GM18526 (cell line): ENCODE measurements around the gene NENF.

Source experiments
- POLR2A ChIP-seq: IDR thresholded peaks from 3 replicates; pipeline ENCODE4 v1.6.1; 2011; ENCODE audit not compliant: insufficient read length; ENCODE audit errors: extremely low read depth

The NENF gene

GRCh38 chr1:212467843-212468482 lies 35.2 kb downstream of the NENF start:
- no peak for TF ChIP-seq POLR2A

GRCh38 chr1:212470059-212470458 lies 37.3 kb downstream of the NENF start:
- TF ChIP-seq POLR2A, result no peak

- TF ChIP-seq POLR2A, result no peak
Measured at GRCh38 chr1:212471286-212471685, 38.6 kb downstream of the NENF start.

- no peak for TF ChIP-seq POLR2A
Measured at GRCh38 chr1:212471891-212472675, 39.4 kb downstream of the NENF start.

GRCh38 chr1:212473729-212474128 lies 41.0 kb downstream of the NENF start:
- no peak for TF ChIP-seq POLR2A

- no peak for TF ChIP-seq POLR2A
Measured at GRCh38 chr1:212475151-212475550, 42.4 kb downstream of the NENF start.

- no peak for TF ChIP-seq POLR2A
Measured at GRCh38 chr1:212477014-212477679, 44.4 kb downstream of the NENF start.

- no peak for TF ChIP-seq POLR2A
Measured at GRCh38 chr1:212477680-212478466, 45.2 kb downstream of the NENF start.

GRCh38 chr1:212478467-212479025 lies 45.8 kb downstream of the NENF start:
- no peak for TF ChIP-seq POLR2A

GRCh38 chr1:212479188-212479587 lies 46.5 kb downstream of the NENF start:
- TF ChIP-seq POLR2A, result no peak

- no peak for TF ChIP-seq POLR2A
Measured at GRCh38 chr1:212481438-212481767, 48.7 kb downstream of the NENF start.

- TF ChIP-seq POLR2A, result no peak
Measured at GRCh38 chr1:212482006-212482636, 49.4 kb downstream of the NENF start.

- TF ChIP-seq POLR2A, result no peak
Measured at GRCh38 chr1:212482637-212483441, 50.1 kb downstream of the NENF start.
